ENCODE results near the gene SEC16A.

SEC16A gene

GRCh38 chr9:136517950-136518349 lies 35.1 kb upstream of the SEC16A start:
- DNase-seq (ENCODE audit: low read depth in 1 of 2, low spot score in 1 of 2): no peak
- no peak for TF ChIP-seq POLR2AphosphoS5 (IDR thresholded peaks at IDR 0.05; ENCODE audit: low read depth)
- no peak for TF ChIP-seq SPI1 (IDR thresholded peaks at IDR 0.05; ENCODE audit: borderline replicate concordance, low read depth)
- no peak for TF ChIP-seq GABPA (IDR thresholded peaks at IDR 0.05; ENCODE audit: low read depth)
- TF ChIP-seq REST (IDR thresholded peaks at IDR 0.05; ENCODE audit: insufficient replicate concordance, low read depth): no peak
- no peak for TF ChIP-seq CTCF (IDR thresholded peaks at IDR 0.05; ENCODE audit: insufficient read depth, low read length)
- Histone ChIP-seq H3K27me3 (ENCODE audit: insufficient read depth, poor library complexity, severe bottlenecking) (no peaks in the 10 kb centered on the region), H3K27ac (replicated peaks) (no peak overlapping the region), H3K4me3 (replicated peaks; ENCODE audit: insufficient read depth, low read length) (no peak overlapping the region)

- H3K4me3 ChIP-seq (replicated peaks; ENCODE audit: insufficient read depth, low read length): no peak overlapping the region
- H3K27me3 ChIP-seq (ENCODE audit: insufficient read depth, poor library complexity, severe bottlenecking): no peaks in the 10 kb centered on the region
- no peak overlapping the region for H3K27ac ChIP-seq (replicated peaks)
- TF ChIP-seq SPI1 (IDR thresholded peaks at IDR 0.05; ENCODE audit: borderline replicate concordance, low read depth): no peak
- no peak for TF ChIP-seq CTCF (IDR thresholded peaks at IDR 0.05; ENCODE audit: insufficient read depth, low read length)
- no peak for TF ChIP-seq POLR2AphosphoS5 (IDR thresholded peaks at IDR 0.05; ENCODE audit: low read depth)
- no peak for TF ChIP-seq GABPA (IDR thresholded peaks at IDR 0.05; ENCODE audit: low read depth)
- TF ChIP-seq REST (IDR thresholded peaks at IDR 0.05; ENCODE audit: insufficient replicate concordance, low read depth): no peak
- DNase-seq (ENCODE audit: low read depth in 1 of 2, low spot score in 1 of 2): no peak
Observed at GRCh38 chr9:136517012-136517743, 34.3 kb upstream of the SEC16A start.

GRCh38 chr9:136516191-136516654 lies 33.4 kb upstream of the SEC16A start:
- TF ChIP-seq POLR2AphosphoS5 (IDR thresholded peaks at IDR 0.05; ENCODE audit: low read depth) (no peak), GABPA (IDR thresholded peaks at IDR 0.05; ENCODE audit: low read depth) (no peak), SPI1 (IDR thresholded peaks at IDR 0.05; ENCODE audit: borderline replicate concordance, low read depth) (no peak), REST (IDR thresholded peaks at IDR 0.05; ENCODE audit: insufficient replicate concordance, low read depth) (no peak), CTCF (IDR thresholded peaks at IDR 0.05; ENCODE audit: insufficient read depth, low read length) (no peak)
- Histone ChIP-seq H3K27me3 (ENCODE audit: insufficient read depth, poor library complexity, severe bottlenecking) (no peaks in the 10 kb centered on the region), H3K4me3 (replicated peaks; ENCODE audit: insufficient read depth, low read length) (no peak overlapping the region), H3K27ac (replicated peaks) (no peak overlapping the region)
- no peak for DNase-seq (ENCODE audit: low read depth in 1 of 2, low spot score in 1 of 2)
